Mesenchymal stem cell (in vitro differentiated cells and primary cell): Measurements from ENCODE around the gene HOXC4.
A peak's percentile ranks its signal among the peaks of the same experiment; 100 is the strongest.

Experiments used
- DNase-seq: peaks from one replicate; pipeline ENCODE4 v3.0.0-alpha.2; 2013
- H2AFZ ChIP-seq: one replicate; pipeline ENCODE4 v1.6.1; 2013; ENCODE audit warnings: low read depth, mild to moderate bottlenecking, control low read depth, inconsistent platforms, low read length, moderate library complexity
- H2AK5ac ChIP-seq: 2 replicates; pipeline ENCODE4 v1.6.1; 2013; ENCODE audit warnings: low read length, moderate library complexity, mild to moderate bottlenecking, inconsistent platforms; ENCODE audit not compliant: severe bottlenecking
- H2BK120ac ChIP-seq: one replicate; pipeline ENCODE4 v1.6.1; 2013; ENCODE audit warnings: low read depth, mild to moderate bottlenecking, inconsistent platforms, low read length, moderate library complexity
- H2BK12ac ChIP-seq, 2 experiments: one replicate each; pipeline ENCODE4 v1.6.1; 2013; ENCODE audit warnings: inconsistent platforms in 2 of 2, low read length in 2 of 2, mild to moderate bottlenecking in 2 of 2, moderate library complexity in 2 of 2, control low read depth in 1 of 2
- H2BK15ac ChIP-seq: one replicate; pipeline ENCODE4 v1.6.1; 2013; ENCODE audit warnings: mild to moderate bottlenecking, low read depth, inconsistent platforms; ENCODE audit not compliant: poor library complexity, severe bottlenecking
- H2BK5ac ChIP-seq: 2 replicates; pipeline ENCODE4 v1.6.1; 2013; ENCODE audit warnings: low read depth, mild to moderate bottlenecking, low read length, control low read depth, inconsistent platforms; ENCODE audit not compliant: poor library complexity, severe bottlenecking
- H3K14ac ChIP-seq, 2 experiments: one replicate each; pipeline ENCODE4 v1.6.1; 2013; ENCODE audit warnings: inconsistent platforms in 2 of 2, low read length in 2 of 2, control low read depth in 1 of 2, mild to moderate bottlenecking in 1 of 2, moderate library complexity in 1 of 2
- H3K18ac ChIP-seq, 2 experiments: one replicate each; pipeline ENCODE4 v1.6.1; 2013; ENCODE audit warnings: inconsistent platforms in 2 of 2, low read length in 2 of 2, control low read depth in 1 of 2, low read depth in 1 of 2, mild to moderate bottlenecking in 1 of 2
- H3K23ac ChIP-seq, 2 experiments: one replicate each; pipeline ENCODE4 v1.6.1; 2013; ENCODE audit warnings: inconsistent platforms in 2 of 2, low read length in 2 of 2, mild to moderate bottlenecking in 2 of 2, moderate library complexity in 2 of 2, control low read depth in 1 of 2
- H3K27ac ChIP-seq: 2 replicates; pipeline ENCODE4 v1.5.1; 2013; ENCODE audit warnings: mild to moderate bottlenecking, moderate library complexity, low read length, control low read depth, inconsistent platforms; ENCODE audit not compliant: poor library complexity, severe bottlenecking
- H3K27me3 ChIP-seq, 2 experiments: 2 replicates each; pipeline versions ENCODE4 v1.6.1 to v1.7.0; 2013; ENCODE audit warnings: low read length in 2 of 2, mild to moderate bottlenecking in 2 of 2, moderate library complexity in 2 of 2, control low read depth in 1 of 2, inconsistent platforms in 1 of 2; ENCODE audit not compliant: control insufficient read depth in 1 of 2, insufficient read depth in 1 of 2
- H3K36me3 ChIP-seq, 2 experiments: 2 replicates each; pipeline versions ENCODE4 v1.6.1 to v1.7.0; 2013; ENCODE audit warnings: low read length in 2 of 2, control low read depth in 1 of 2, inconsistent platforms in 1 of 2, low read depth in 1 of 2, mild to moderate bottlenecking in 1 of 2; ENCODE audit not compliant: insufficient read depth in 2 of 2, control insufficient read depth in 1 of 2
- H3K4ac ChIP-seq, 2 experiments: one replicate each; pipeline ENCODE4 v1.6.1; 2013; ENCODE audit warnings: inconsistent platforms in 2 of 2, low read length in 2 of 2, mild to moderate bottlenecking in 2 of 2, moderate library complexity in 2 of 2, control low read depth in 1 of 2, low read depth in 1 of 2
- H3K4me1 ChIP-seq: 2 replicates; pipeline ENCODE4 v1.6.1; 2013; ENCODE audit warnings: low read depth, low read length, control low read depth; ENCODE audit not compliant: control insufficient read depth, insufficient read depth
- H3K4me2 ChIP-seq: 2 replicates; pipeline ENCODE4 v1.6.1; 2013; ENCODE audit warnings: low read length, mild to moderate bottlenecking, inconsistent platforms; ENCODE audit not compliant: poor library complexity, severe bottlenecking
- H3K4me3 ChIP-seq, 2 experiments: 2 replicates each; pipeline versions ENCODE4 v1.5.1 to v1.7.0; 2013; ENCODE audit warnings: low read length in 2 of 2, mild to moderate bottlenecking in 2 of 2, control low read depth in 1 of 2, low read depth in 1 of 2; ENCODE audit not compliant: insufficient read depth in 1 of 2
- H3K79me1 ChIP-seq: replicated peaks from 2 replicates; pipeline ENCODE4 v1.6.1; 2013; ENCODE audit warnings: mild to moderate bottlenecking, control low read depth, low read length, inconsistent platforms; ENCODE audit not compliant: poor library complexity, severe bottlenecking
- H3K9ac ChIP-seq: 2 replicates; pipeline ENCODE4 v1.7.0; 2013; ENCODE audit warnings: mild to moderate bottlenecking, low read length, moderate library complexity
- H3K9me3 ChIP-seq: 2 replicates; pipeline ENCODE4 v1.7.0; 2013; ENCODE audit warnings: mild to moderate bottlenecking, low read length; ENCODE audit not compliant: control insufficient read depth
- H4K8ac ChIP-seq: one replicate; pipeline ENCODE4 v1.6.1; 2013; ENCODE audit warnings: inconsistent platforms, mild to moderate bottlenecking, low read length, moderate library complexity
- H4K91ac ChIP-seq: one replicate; pipeline ENCODE4 v1.6.1; 2013; ENCODE audit warnings: mild to moderate bottlenecking, low read length, inconsistent platforms
- WGBS: methylation state at CpG from one replicate; pipeline ENCODE4 v1.1.7; 2013; ENCODE audit warnings: mixed read lengths; 5-methylcytosine and 5-hydroxymethylcytosine counted together

HOXC4 gene

GRCh38 chr12:54026640-54027441, 26.8 kb upstream of the HOXC4 start:
- Histone ChIP-seq H3K36me3 (peaks cover 7 to 18% of the 10 kb centered on the region in 2 experiments), H3K9me3 (no peaks in the 10 kb centered on the region), H2BK120ac (peak overlapping the region; percentile 92), H2AFZ (no peak overlapping the region), H3K18ac (peak overlapping the region; percentile 83 to 96), H3K4ac (peak overlapping the region; percentile 55 to 64), H3K79me1 (no peaks in the 10 kb centered on the region), H4K8ac (peak overlapping the region; percentile 90), H2BK15ac (peak overlapping the region; percentile 97), H3K27ac (peak overlapping the region; percentile 90), H3K4me1 (peaks cover 40% of the 10 kb centered on the region), H3K4me3 (peak overlapping the region in 1 of 2 experiments; percentile 86), H2BK5ac (peak overlapping the region; percentile 92), H3K9ac (peak overlapping the region; percentile 96), H4K91ac (peak overlapping the region; percentile 92), H2BK12ac (peak overlapping the region; percentile 21 to 54), H3K27me3 (peaks cover 0 to 3% of the 10 kb centered on the region in 2 experiments), H3K14ac (peak overlapping the region in 1 of 2 experiments; percentile 36), H2AK5ac (peak overlapping the region; percentile 92), H3K4me2 (peak overlapping the region; percentile 62), H3K23ac (no peak overlapping the region)
- 10% methylated on average over 16 of the region's 22 CpGs for WGBS
- peak; percentile 62 for DNase-seq

DNA sequence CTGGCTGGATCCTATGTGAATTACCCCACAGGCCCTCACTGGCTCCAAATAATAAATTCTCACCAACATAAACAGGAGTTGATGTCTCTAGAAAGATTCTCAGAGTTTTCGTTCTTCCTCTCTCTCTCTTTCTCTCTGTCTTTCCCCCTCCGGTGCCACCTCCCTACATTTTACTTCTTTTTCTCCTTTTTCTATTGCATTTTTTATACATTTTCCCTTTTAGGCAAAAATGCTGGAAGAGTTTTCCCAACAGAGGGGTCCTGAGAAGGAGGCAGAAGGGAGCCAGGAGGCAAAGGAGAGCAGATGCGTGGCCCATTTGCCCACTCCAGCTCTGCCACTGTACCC, 26.2 kb upstream of the HOXC4 start:
- 19% methylated on average over 3 of the region's 3 CpGs for WGBS
- peak overlapping the region; percentile 92 for H2AK5ac ChIP-seq
- peak overlapping the region; percentile 92 for H2BK120ac ChIP-seq
- peaks cover 0 to 3% of the 10 kb centered on the region in 2 experiments for H3K27me3 ChIP-seq
- no peak for DNase-seq
- peak overlapping the region; percentile 34 for H4K91ac ChIP-seq
- peaks cover 7 to 18% of the 10 kb centered on the region in 2 experiments for H3K36me3 ChIP-seq
- no peaks in the 10 kb centered on the region for H3K79me1 ChIP-seq
- H2BK12ac ChIP-seq = peak overlapping the region; percentile 21 to 28
- peak overlapping the region; percentile 52 to 79 for H3K18ac ChIP-seq
- peak overlapping the region; percentile 90 for H3K27ac ChIP-seq
- peak overlapping the region; percentile 96 for H3K9ac ChIP-seq
- no peak overlapping the region for H3K23ac ChIP-seq
- H3K4me2 ChIP-seq = peak overlapping the region; percentile 62
- H3K14ac ChIP-seq = peak overlapping the region in 1 of 2 experiments; percentile 36
- no peak overlapping the region for H2AFZ ChIP-seq
- peaks cover 41% of the 10 kb centered on the region for H3K4me1 ChIP-seq
- H3K9me3 ChIP-seq = no peaks in the 10 kb centered on the region
- H4K8ac ChIP-seq = peak overlapping the region; percentile 7
- no peak overlapping the region for H2BK15ac ChIP-seq
- peak overlapping the region in 1 of 2 experiments; percentile 79 for H3K4ac ChIP-seq
- H3K4me3 ChIP-seq = peak overlapping the region in 1 of 2 experiments; percentile 86
- peak overlapping the region; percentile 92 for H2BK5ac ChIP-seq

- Histone ChIP-seq H3K27ac (peak within 1 kb of the TSS; percentile 90), H3K4ac (peak within 1 kb of the TSS; percentile 79 to 94), H3K4me1 (peaks cover 39% of the 10 kb centered on the region), H2BK15ac (peak within 1 kb of the TSS; percentile 93), H3K4me2 (peak within 1 kb of the TSS; percentile 86), H4K91ac (peak within 1 kb of the TSS; percentile 99), H2AK5ac (peak within 1 kb of the TSS; percentile 92), H3K36me3 (peaks cover 7 to 18% of the 10 kb centered on the region in 2 experiments), H4K8ac (peak within 1 kb of the TSS; percentile 99), H3K14ac (peak within 1 kb of the TSS; percentile 36 to 76), H2BK120ac (peak within 1 kb of the TSS; percentile 97), H3K9ac (peak within 1 kb of the TSS; percentile 96), H3K18ac (peak within 1 kb of the TSS; percentile 77 to 79), H3K4me3 (peak within 1 kb of the TSS; percentile 54 to 86), H2BK5ac (peak within 1 kb of the TSS; percentile 92), H3K27me3 (peaks cover 0 to 3% of the 10 kb centered on the region in 2 experiments), H3K23ac (no peak within 1 kb of the TSS), H2AFZ (no peak within 1 kb of the TSS), H2BK12ac (peak within 1 kb of the TSS; percentile 21 to 54), H3K9me3 (no peaks in the 10 kb centered on the region), H3K79me1 (no peaks in the 10 kb centered on the region)
- peak; percentile 81 for DNase-seq
- 3% methylated on average over 28 of the region's 36 CpGs for WGBS
Measured at GRCh38 chr12:54028314-54029201, 25.1 kb upstream of the HOXC4 start, which contains the start of gene HOXC6. TSS of gene HOXC6 (plus strand) at chr12:54028440. CDS start at chr12:54028522, 82 bp downstream.
